PC-3 (cell line): ENCODE data around the gene LIMS2. TPM values are rescaled to one million over a fixed set of nuclear protein-coding genes. Genes with fewer than 3 reads are reported as not detected.

Experiments used
- ATAC-seq: fragments of 200-7000 bp; cut with Tn5 transposase; 2 replicates; pipeline ENCODE4 v1.9.1; 2020; ENCODE audit warnings: mild to moderate bottlenecking, moderate library complexity
- BruUV-seq: library from RNA; stranded (reverse); fragments of 400-500 nt; replicated peaks from 2 replicates; lab custom pipeline; 2021; lab: Mats Ljungman, UMichigan
- CTCF ChIA-PET: fragments of 300-600 bp; sonication (Branson Sonifier 250); formaldehyde crosslinking; loops from one replicate; lab custom pipeline; 2022; ENCODE audit warnings: antibody characterized with exemption; lab: Charles Lee
- POLR2A ChIA-PET: fragments of 300-600 bp; sonication (Branson Sonifier 250); formaldehyde crosslinking; loops from one replicate; lab custom pipeline; 2022; ENCODE audit warnings: antibody characterized with exemption; ENCODE audit not compliant: unreplicated experiment; lab: Charles Lee
- DNase-seq: peaks from one replicate; pipeline ENCODE4 v3.0.0-alpha.2; 2015
- H2AFZ ChIP-seq: fragments of 300-600 bp; sonication (generic); 2 replicates; pipeline ENCODE4 v1.6.0; 2016; ENCODE audit warnings: antibody characterized with exemption, low read length
- H3F3A ChIP-seq: fragments of 300-600 bp; sonication (generic); one replicate; pipeline ENCODE4 v1.6.0; 2017; ENCODE audit warnings: antibody characterized with exemption, low read length, control low read depth, mild to moderate bottlenecking; ENCODE audit not compliant: unreplicated experiment
- H3K27ac ChIP-seq: fragments of 300-600 bp; sonication (generic); 2 replicates; pipeline ENCODE4 v1.5.1; 2016; ENCODE audit warnings: mild to moderate bottlenecking, low read length
- H3K27me3 ChIP-seq: fragments of 300-600 bp; sonication (generic); 2 replicates; pipeline ENCODE4 v1.6.1; 2016; ENCODE audit warnings: low read length, mixed read lengths
- H3K36me3 ChIP-seq: fragments of 300-600 bp; sonication (generic); 2 replicates; pipeline ENCODE4 v1.6.1; 2016; ENCODE audit warnings: low read depth, mixed run types, low read length, mixed read lengths
- H3K4me1 ChIP-seq: fragments of 300-600 bp; sonication (generic); 2 replicates; pipeline ENCODE4 v1.5.1; 2016; ENCODE audit warnings: low read length; ENCODE audit not compliant: insufficient read depth
- H3K4me2 ChIP-seq: fragments of 300-600 bp; sonication (generic); 2 replicates; pipeline ENCODE4 v1.6.0; 2016; ENCODE audit warnings: low read length
- H3K4me3 ChIP-seq: fragments of 300-600 bp; sonication (generic); 2 replicates; pipeline ENCODE4 v1.5.1; 2016; ENCODE audit warnings: mild to moderate bottlenecking, low read length, mixed read lengths
- H3K79me2 ChIP-seq: fragments of 300-600 bp; sonication (generic); 2 replicates; pipeline ENCODE4 v1.6.1; 2017; ENCODE audit warnings: low read length, mixed read lengths
- H3K9ac ChIP-seq: fragments of 300-600 bp; sonication (generic); 2 replicates; pipeline ENCODE4 v1.6.0; 2016; ENCODE audit warnings: mild to moderate bottlenecking, low read length
- H3K9me2 ChIP-seq: fragments of 300-600 bp; sonication (generic); replicated peaks from 2 replicates; pipeline ENCODE4 v1.6.1; 2016; ENCODE audit warnings: mixed run types, low read length, mixed read lengths
- H3K9me3 ChIP-seq: fragments of 300-600 bp; sonication (generic); 2 replicates; pipeline ENCODE4 v1.6.1; 2016; ENCODE audit warnings: low read length, mixed read lengths
- H4K20me1 ChIP-seq: fragments of 300-600 bp; sonication (generic); 2 replicates; pipeline ENCODE4 v1.6.1; 2016; ENCODE audit warnings: low read length, mixed read lengths
- CTCF ChIP-seq: fragments of 300-600 bp; sonication (generic); conservative IDR thresholded peaks from 2 replicates; pipeline ENCODE4 v1.5.1; 2017; ENCODE audit warnings: antibody characterized with exemption, low read depth, mild to moderate bottlenecking, low read length
- EZH2 ChIP-seq: fragments of 300-600 bp; sonication (generic); IDR thresholded peaks from one replicate; pipeline ENCODE4 v1.6.1; 2017; ENCODE audit warnings: antibody characterized with exemption, mild to moderate bottlenecking, low read length; ENCODE audit not compliant: unreplicated experiment
- EZH2phosphoT487 ChIP-seq: fragments of 300-600 bp; sonication (generic); IDR thresholded peaks from 2 replicates; pipeline ENCODE4 v1.6.1; 2018; ENCODE audit warnings: mild to moderate bottlenecking, antibody characterized with exemption, low read length, borderline replicate concordance
- intact Hi-C: fragments of 100-400 bp; cut with micrococcal nuclease; formaldehyde crosslinking; loops from 2 replicates; pipeline ENCODE4 v1.9.0; 2023
- total RNA-seq: library from RNA; depleted of rRNA; stranded (reverse); fragments of >200 nt; gene quantifications from 2 replicates; pipeline ENCODE4 v1.2.3, GENCODE V29; 2014

The LIMS2 gene
- total RNA-seq, 1 experiment from 2014 or later = 5.0 TPM

GRCh38 chr2:127645026-127645394 lies 30.3 kb downstream of the LIMS2 start:
- intact Hi-C loops = loop anchor here (10.0 kb wide), 1 partner anchor 450 kb away; no protein-coding TSS in a partner anchor
- ATAC-seq = no peak
- TF ChIP-seq EZH2phosphoT487 (no peak), CTCF (no peak), EZH2 (no peak)
- no TSS peak for BruUV-seq
- H3F3A ChIP-seq = no peaks in the 10 kb centered on the region
- ChIA-PET POLR2A (no interaction called here), CTCF (no interaction called here)
- H3K9me3 ChIP-seq = no peaks in the 10 kb centered on the region
- no peak overlapping the region for H3K27ac ChIP-seq
- H3K4me1 ChIP-seq = peaks cover 30% of the 10 kb centered on the region
- H3K4me3 ChIP-seq = no peak overlapping the region
- DNase-seq = no peak
- H4K20me1 ChIP-seq = no peaks in the 10 kb centered on the region
- no peak overlapping the region for H3K9ac ChIP-seq
- H3K79me2 ChIP-seq = no peaks in the 10 kb centered on the region
- no peaks in the 10 kb centered on the region for H3K36me3 ChIP-seq
- H2AFZ ChIP-seq = no peak overlapping the region
- H3K9me2 ChIP-seq = no peaks in the 10 kb centered on the region
- H3K27me3 ChIP-seq = no peaks in the 10 kb centered on the region
- H3K4me2 ChIP-seq = no peak overlapping the region

DNA sequence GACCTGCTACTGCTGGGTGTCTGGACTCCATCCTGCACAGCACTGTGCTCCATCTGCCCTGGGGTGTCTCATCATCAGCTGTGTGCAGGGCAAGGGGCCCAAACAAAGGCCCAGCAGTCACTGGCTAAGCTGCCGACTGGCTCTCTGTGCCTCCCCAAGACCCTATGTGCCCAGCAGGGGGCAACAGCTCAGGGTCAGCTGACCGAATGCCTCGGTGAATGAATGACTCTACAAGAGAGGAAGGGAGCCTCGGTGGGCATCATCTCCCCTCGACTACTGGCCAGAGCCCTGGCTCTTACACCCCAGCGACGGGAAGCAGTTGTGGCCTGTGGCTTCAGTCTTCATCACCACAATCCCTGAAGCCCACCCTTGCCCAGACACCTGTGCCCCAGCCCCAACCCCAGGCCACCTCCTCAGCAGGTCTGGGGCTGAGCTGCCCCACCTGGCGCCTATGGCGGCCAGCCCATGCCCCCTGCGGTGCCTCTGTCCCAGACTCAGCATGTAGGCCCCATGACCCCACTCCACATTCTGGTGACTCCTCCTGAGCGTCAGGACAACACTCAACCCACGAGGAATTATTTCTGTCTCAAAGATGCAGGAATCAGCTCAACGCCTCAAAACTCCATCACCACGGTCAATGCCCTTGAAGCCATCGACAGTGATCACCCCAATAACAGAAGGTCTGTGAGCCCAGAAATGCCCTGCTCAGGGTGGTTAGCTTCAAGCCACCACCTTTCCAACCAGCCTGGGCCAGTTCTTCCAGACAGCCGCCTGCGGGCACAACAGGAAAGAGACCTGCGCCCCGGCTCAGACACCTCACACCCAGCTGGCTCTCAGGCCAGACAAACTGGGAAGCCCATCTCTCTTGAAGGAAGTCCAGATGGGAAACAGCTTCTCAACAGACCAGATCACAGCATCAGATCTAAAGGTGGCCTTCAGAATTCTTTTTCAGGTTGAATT lies 31.0 kb downstream of the LIMS2 start:
- intact Hi-C loops = loop anchor here (10.0 kb wide), 1 partner anchor 450 kb away; no protein-coding TSS in a partner anchor
- Histone ChIP-seq H3K79me2 (no peaks in the 10 kb centered on the region), H2AFZ (no peak overlapping the region)

More for the DNA sequence above, 31.0 kb downstream of the LIMS2 start:
- Histone ChIP-seq H3K9ac (no peak overlapping the region), H3K27ac (no peak overlapping the region), H3K4me1 (peaks cover 26% of the 10 kb centered on the region), H3K9me2 (no peaks in the 10 kb centered on the region), H3K9me3 (no peaks in the 10 kb centered on the region), H3K27me3 (no peaks in the 10 kb centered on the region), H3K36me3 (no peaks in the 10 kb centered on the region), H3K4me3 (no peak overlapping the region), H3F3A (no peaks in the 10 kb centered on the region), H3K4me2 (no peak overlapping the region), H4K20me1 (no peaks in the 10 kb centered on the region)
- POLR2A ChIA-PET = no interaction called here
- no TSS peak for BruUV-seq
- ATAC-seq (no peak), DNase-seq (no peak)
- no peak for TF ChIP-seq EZH2phosphoT487
- TF ChIP-seq CTCF = peak; percentile 30; the same call in 1 of the 2 replicates
- TF ChIP-seq EZH2 = no peak
- CTCF ChIA-PET = no interaction called here
